ENCODE results near the gene PAM. TPM values are rescaled to one million over a fixed set of nuclear protein-coding genes. Genes with fewer than 3 reads are reported as not detected.

Gene PAM
- total RNA-seq, 4 donors from 2014 or later = 73.0 to 181 (median 138) TPM

- in situ Hi-C loops (cut with MboI; ENCODE audit: low pct_ligation_motif_present in 1 of 4, low pct_unique_long_range_greater_than_20kb in 1 of 4, low sequenced_read_pairs in 3 of 4) (loop anchor here in 2 of 4 donors (10.0 to 25.0 kb wide), 2 partner anchors 174 to 346 kb away; no protein-coding TSS in a partner anchor), intact Hi-C loops (cut with DNase I; ENCODE audit: low total_unique reads) (no loop called here)
- no peak for DNase-seq
Measured at GRCh38 chr5:102788788-102789187, 33.7 kb downstream of the PAM start.

GRCh38 chr5:102789469-102789868 is 34.4 kb downstream of the PAM start:
- 79 to 89% methylated on average over 4 of the region's 4 CpGs for WGBS, 2 donors (ENCODE audit: low coverage in 1 of 2)
- DNase-seq = no peak
- Histone ChIP-seq H3K4me1 (peaks cover 0 to 15% (median 0%) of the 10 kb centered on the region in 4 donors), H3K36me3 (no peaks in the 10 kb centered on the region), H3K27ac (no peak overlapping the region), H3K9me3 (no peaks in the 10 kb centered on the region), H3K27me3 (no peaks in the 10 kb centered on the region), H3K4me3 (no peak overlapping the region)
- intact Hi-C loops (cut with DNase I; ENCODE audit: low total_unique reads) = no loop called here
- TF ChIP-seq EP300 (IDR thresholded peaks at IDR 0.05; ENCODE audit: low read depth) (no peak), CTCF (IDR thresholded peaks at IDR 0.05) (no peak), POLR2AphosphoS5 (IDR thresholded peaks at IDR 0.05) (no peak), POLR2A (IDR thresholded peaks at IDR 0.05) (no peak)
- in situ Hi-C loops (cut with MboI; ENCODE audit: low pct_ligation_motif_present in 1 of 4, low pct_unique_long_range_greater_than_20kb in 1 of 4, low sequenced_read_pairs in 3 of 4) = loop anchor here in 2 of 4 donors (10.0 to 25.0 kb wide), 2 partner anchors 173 to 345 kb away; no protein-coding TSS in a partner anchor

More at GRCh38 chr5:102788788-102789187, 33.7 kb downstream of the PAM start:
- no peak overlapping the region for H3K4me3 ChIP-seq
- H3K36me3 ChIP-seq = no peaks in the 10 kb centered on the region
- peaks cover 0 to 14% (median 0%) of the 10 kb centered on the region in 4 donors for H3K4me1 ChIP-seq
- TF ChIP-seq CTCF (IDR thresholded peaks at IDR 0.05) (no peak), POLR2A (IDR thresholded peaks at IDR 0.05) (no peak), POLR2AphosphoS5 (IDR thresholded peaks at IDR 0.05) (no peak), EP300 (IDR thresholded peaks at IDR 0.05; ENCODE audit: low read depth) (no peak)
- no peaks in the 10 kb centered on the region for H3K9me3 ChIP-seq
- H3K27ac ChIP-seq = no peak overlapping the region
- H3K27me3 ChIP-seq = no peaks in the 10 kb centered on the region
- 68 to 71% methylated on average over 2 of the region's 2 CpGs for WGBS, 2 donors (ENCODE audit: low coverage in 1 of 2)

GRCh38 chr5:102790748-102791147 is 35.6 kb downstream of the PAM start:
- no peaks in the 10 kb centered on the region for H3K9me3 ChIP-seq
- H3K27me3 ChIP-seq = no peaks in the 10 kb centered on the region
- TF ChIP-seq EP300 (IDR thresholded peaks at IDR 0.05; ENCODE audit: low read depth) = no peak
- TF ChIP-seq CTCF (IDR thresholded peaks at IDR 0.05) = no peak
- no peak for TF ChIP-seq POLR2AphosphoS5 (IDR thresholded peaks at IDR 0.05)
- no peak for TF ChIP-seq POLR2A (IDR thresholded peaks at IDR 0.05)
- peaks cover 0 to 24% (median 0%) of the 10 kb centered on the region in 4 donors for H3K4me1 ChIP-seq
- intact Hi-C loops (cut with DNase I; ENCODE audit: low total_unique reads) = no loop called here
- no peaks in the 10 kb centered on the region for H3K36me3 ChIP-seq
- in situ Hi-C loops (cut with MboI; ENCODE audit: low pct_ligation_motif_present in 1 of 4, low pct_unique_long_range_greater_than_20kb in 1 of 4, low sequenced_read_pairs in 3 of 4) = loop anchor here in 1 of 4 donors (25.0 kb wide), 1 partner anchor 172 kb away; no protein-coding TSS in a partner anchor
- no peak overlapping the region for H3K4me3 ChIP-seq
- DNase-seq = no peak
- no peak overlapping the region for H3K27ac ChIP-seq

GRCh38 chr5:102792705-102793104 is 37.6 kb downstream of the PAM start:
- Histone ChIP-seq H3K27me3 (no peaks in the 10 kb centered on the region), H3K9me3 (no peaks in the 10 kb centered on the region), H3K36me3 (no peaks in the 10 kb centered on the region), H3K4me1 (peaks cover 0 to 38% (median 2%) of the 10 kb centered on the region in 4 donors), H3K27ac (no peak overlapping the region), H3K4me3 (no peak overlapping the region)
- in situ Hi-C loops (cut with MboI; ENCODE audit: low pct_ligation_motif_present in 1 of 4, low pct_unique_long_range_greater_than_20kb in 1 of 4, low sequenced_read_pairs in 3 of 4) = loop anchor here in 1 of 4 donors (25.0 kb wide), 1 partner anchor 170 kb away; no protein-coding TSS in a partner anchor
- WGBS, 2 donors (ENCODE audit: low coverage in 1 of 2) = 50 to 65% methylated on average over 1 of the region's 1 CpG
- no peak for DNase-seq
- intact Hi-C loops (cut with DNase I; ENCODE audit: low total_unique reads) = no loop called here
- TF ChIP-seq POLR2A (IDR thresholded peaks at IDR 0.05) (no peak), CTCF (IDR thresholded peaks at IDR 0.05) (no peak), EP300 (IDR thresholded peaks at IDR 0.05; ENCODE audit: low read depth) (no peak), POLR2AphosphoS5 (IDR thresholded peaks at IDR 0.05) (no peak)

Data from transverse colon (tissue), 4 donors.